Activated T-helper 2 cell treated with anti-CD3 and anti-CD28 coated beads, Interferon-gamma antibody, Interleukin-2, Interleukin-4, amounts not matched to agents 10 μg/mL and 5 μg/mL and 100 μg/mL, durations not matched to agents 14 hours and 24 hours and 36 hours (primary cell): Measurements from ENCODE around the gene CXCL8. TPM values are rescaled to one million over a fixed set of nuclear protein-coding genes. Genes with fewer than 3 reads are reported as not detected.

Experiments used
- DNase-seq: peaks from one replicate; pipeline ENCODE4 v3.0.0; 2021; ENCODE audit warnings: low spot score
- H3K27ac Mint-ChIP-seq: one replicate; pipeline ENCODE4 v1.8.0; 2021; ENCODE audit warnings: mixed read lengths
- H3K27me3 Mint-ChIP-seq: one replicate; pipeline ENCODE4 v1.8.0; 2021; ENCODE audit warnings: low read depth, mixed read lengths
- H3K36me3 Mint-ChIP-seq: one replicate; pipeline ENCODE4 v1.8.0; 2021; ENCODE audit warnings: low read depth, mixed read lengths
- H3K4me1 Mint-ChIP-seq: one replicate; pipeline ENCODE4 v1.8.0; 2021; ENCODE audit warnings: low read depth, mixed read lengths
- H3K4me3 Mint-ChIP-seq: one replicate; pipeline ENCODE4 v1.8.0; 2021; ENCODE audit warnings: low read depth, mild to moderate bottlenecking, moderate library complexity, mixed read lengths
- H3K9me3 Mint-ChIP-seq: one replicate; pipeline ENCODE4 v1.8.0; 2021; ENCODE audit warnings: mixed read lengths
- intact Hi-C: fragments of 100-400 bp; cut with micrococcal nuclease; formaldehyde crosslinking; loops from one replicate; pipeline ENCODE4 v1.15.1; 2023
- total RNA-seq: library from RNA; stranded (reverse); gene quantifications from 2 replicates; pipeline ENCODE4 v1.2.3, GENCODE V29; 2022

CXCL8 gene
- total RNA-seq, 1 donor from 2014 or later: 19.6 TPM

DNA sequence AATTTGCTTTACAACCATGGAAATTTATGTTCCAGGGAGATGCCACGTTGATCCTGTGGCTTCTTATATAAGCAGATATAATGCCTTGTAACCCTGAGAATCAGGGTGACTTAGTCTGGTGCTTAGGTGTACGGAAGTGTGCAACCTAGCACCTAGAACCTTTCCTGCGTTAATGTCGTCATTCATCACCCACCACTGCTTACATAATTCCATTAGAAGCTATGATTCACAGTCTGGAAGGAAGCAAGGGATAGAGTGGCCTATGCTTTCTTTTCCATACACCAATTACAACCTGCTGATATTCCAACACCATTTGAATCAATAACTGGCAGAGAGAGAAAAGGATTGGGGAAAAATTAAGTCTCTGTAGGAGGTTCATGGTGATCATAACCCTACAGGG is 17.3 kb upstream of the CXCL8 start:
- intact Hi-C loops: no loop called here
- Mint-ChIP-seq H3K4me1 (peaks cover 14% of the 10 kb centered on the region), H3K9me3 (no peaks in the 10 kb centered on the region), H3K27me3 (peaks cover 12% of the 10 kb centered on the region), H3K27ac (no peak overlapping the region), H3K4me3 (no peak overlapping the region), H3K36me3 (no peaks in the 10 kb centered on the region)
- no peak for DNase-seq

DNA sequence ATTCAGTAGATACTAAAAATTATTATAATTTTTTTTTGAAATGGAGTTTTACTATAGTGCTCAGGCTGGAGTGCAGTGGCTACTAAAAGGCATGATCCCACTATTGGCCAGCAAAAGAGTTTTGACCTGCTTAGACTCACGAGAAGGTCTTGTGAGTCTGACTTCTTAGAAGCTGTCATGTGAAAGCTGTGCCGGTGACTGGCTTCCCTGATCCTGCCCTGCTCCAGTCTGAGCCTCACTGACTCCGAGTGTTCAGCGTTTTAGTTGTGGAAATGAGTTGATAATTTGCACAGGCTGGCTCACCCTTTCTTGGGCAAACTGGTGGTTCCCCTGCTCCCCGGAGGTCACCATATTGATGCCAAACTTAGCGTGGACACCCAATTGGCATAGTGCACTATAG is 16.4 kb upstream of the CXCL8 start:
- intact Hi-C loops: no loop called here
- Mint-ChIP-seq H3K4me3 (no peak overlapping the region), H3K9me3 (no peaks in the 10 kb centered on the region), H3K36me3 (no peaks in the 10 kb centered on the region), H3K4me1 (peaks cover 4% of the 10 kb centered on the region), H3K27ac (no peak overlapping the region), H3K27me3 (peaks cover 12% of the 10 kb centered on the region)
- no peak for DNase-seq

DNA sequence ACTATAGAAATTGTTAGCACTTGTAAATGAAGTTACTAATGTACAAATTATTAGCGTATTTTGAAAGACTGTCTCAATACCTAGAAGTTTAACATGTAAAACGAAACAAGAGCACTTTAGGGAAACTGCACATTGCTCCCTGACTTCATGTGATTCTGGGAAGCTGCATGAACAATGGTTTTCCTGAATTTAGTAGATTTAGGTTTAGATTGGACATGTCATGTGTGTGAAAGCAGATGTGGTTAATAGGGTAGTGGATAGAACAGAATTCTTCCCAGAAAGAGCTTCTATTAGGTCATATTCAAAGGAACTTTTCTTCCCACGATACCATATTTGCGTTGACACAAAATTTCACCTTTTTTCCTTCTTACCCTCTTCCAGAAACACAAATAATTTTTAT is 14.9 kb upstream of the CXCL8 start:
- H3K9me3 Mint-ChIP-seq: no peaks in the 10 kb centered on the region
- H3K27me3 Mint-ChIP-seq: peaks cover 12% of the 10 kb centered on the region
- H3K36me3 Mint-ChIP-seq: no peaks in the 10 kb centered on the region
- no peak for DNase-seq
- H3K4me1 Mint-ChIP-seq: peaks cover 1% of the 10 kb centered on the region
- H3K4me3 Mint-ChIP-seq: no peak overlapping the region
- no peak overlapping the region for H3K27ac Mint-ChIP-seq
- intact Hi-C loops: no loop called here

DNA sequence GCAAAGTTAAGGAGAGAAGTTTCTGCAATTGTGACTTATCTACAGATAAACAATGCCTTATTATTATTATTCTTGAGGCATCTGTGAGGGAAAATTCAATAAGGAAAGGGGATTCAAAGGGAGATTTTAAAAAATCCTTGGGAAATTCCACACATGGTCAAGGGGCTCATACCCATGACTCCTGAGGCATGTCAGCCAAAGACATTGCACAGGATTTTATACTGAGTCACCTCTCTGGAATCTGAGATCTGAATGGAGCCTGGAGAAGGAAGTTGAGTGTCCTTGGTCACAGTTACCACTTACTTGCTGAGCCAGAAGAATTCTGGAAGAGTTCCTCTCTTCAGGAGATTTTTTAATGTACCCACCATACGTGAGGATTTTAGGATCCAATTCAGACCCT is 14.4 kb upstream of the CXCL8 start:
- intact Hi-C loops: no loop called here
- H3K27ac Mint-ChIP-seq: no peak overlapping the region
- DNase-seq: no peak
- peaks cover 11% of the 10 kb centered on the region for H3K27me3 Mint-ChIP-seq
- no peaks in the 10 kb centered on the region for H3K36me3 Mint-ChIP-seq
- no peak overlapping the region for H3K4me3 Mint-ChIP-seq
- peaks cover 1% of the 10 kb centered on the region for H3K4me1 Mint-ChIP-seq
- no peaks in the 10 kb centered on the region for H3K9me3 Mint-ChIP-seq

DNA sequence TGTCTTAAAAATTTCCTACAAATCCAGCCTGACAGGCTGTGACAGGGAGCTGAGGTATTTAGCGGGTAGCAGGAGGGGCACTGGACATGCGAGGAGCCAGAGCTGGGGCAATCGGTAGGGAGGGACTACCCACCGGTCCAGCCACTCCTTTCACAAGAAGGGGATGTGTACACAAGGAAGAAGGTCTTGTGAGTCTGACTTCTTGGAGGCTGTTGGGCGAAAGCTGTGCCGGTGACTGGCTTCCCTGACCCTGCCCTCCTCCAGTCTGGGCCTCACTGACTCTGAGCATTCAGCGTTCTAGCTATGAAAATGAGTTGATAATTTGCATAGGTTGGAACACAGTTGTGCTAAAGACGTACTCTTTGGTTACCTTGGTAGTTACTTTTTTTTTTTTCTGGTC is 12.7 kb upstream of the CXCL8 start:
- peaks cover 9% of the 10 kb centered on the region for H3K27me3 Mint-ChIP-seq
- H3K36me3 Mint-ChIP-seq: no peaks in the 10 kb centered on the region
- intact Hi-C loops: no loop called here
- DNase-seq: no peak
- no peak overlapping the region for H3K27ac Mint-ChIP-seq
- no peaks in the 10 kb centered on the region for H3K9me3 Mint-ChIP-seq
- H3K4me1 Mint-ChIP-seq: peaks cover 13% of the 10 kb centered on the region
- H3K4me3 Mint-ChIP-seq: no peak overlapping the region

DNA sequence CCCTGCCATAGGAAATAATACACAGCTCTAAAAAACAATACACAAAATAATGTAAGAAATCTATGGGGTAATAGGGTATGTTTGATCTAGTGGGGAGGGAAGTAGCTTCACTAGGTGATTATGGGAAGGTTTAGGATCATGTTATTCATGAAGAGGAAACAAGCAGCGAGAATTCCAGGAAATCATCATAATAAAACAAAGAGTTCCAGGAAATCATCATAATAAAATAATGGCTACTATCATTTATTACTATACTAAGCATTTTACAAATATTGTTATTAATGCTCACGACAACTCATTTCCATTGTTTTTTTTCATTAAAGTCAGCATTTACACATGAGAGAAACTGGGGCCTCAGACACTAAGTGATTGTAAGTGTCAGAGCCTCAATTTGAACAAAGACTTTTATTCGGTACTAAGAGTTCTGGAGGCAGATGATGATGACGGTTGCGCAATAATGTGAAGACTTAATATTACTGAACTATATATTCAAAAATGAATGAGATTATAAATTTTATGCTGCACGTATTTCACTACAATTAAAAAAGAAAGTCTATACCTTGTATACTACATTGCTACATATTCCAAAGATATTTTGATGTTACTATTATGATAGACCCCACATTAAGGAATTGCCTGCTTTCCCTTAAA is 12.2 kb upstream of the CXCL8 start:
- intact Hi-C loops: no loop called here
- H3K9me3 Mint-ChIP-seq: no peaks in the 10 kb centered on the region
- no peak for DNase-seq
- no peak overlapping the region for H3K27ac Mint-ChIP-seq
- no peaks in the 10 kb centered on the region for H3K36me3 Mint-ChIP-seq
- H3K4me3 Mint-ChIP-seq: no peak overlapping the region
- peaks cover 9% of the 10 kb centered on the region for H3K27me3 Mint-ChIP-seq
- peaks cover 13% of the 10 kb centered on the region for H3K4me1 Mint-ChIP-seq

DNA sequence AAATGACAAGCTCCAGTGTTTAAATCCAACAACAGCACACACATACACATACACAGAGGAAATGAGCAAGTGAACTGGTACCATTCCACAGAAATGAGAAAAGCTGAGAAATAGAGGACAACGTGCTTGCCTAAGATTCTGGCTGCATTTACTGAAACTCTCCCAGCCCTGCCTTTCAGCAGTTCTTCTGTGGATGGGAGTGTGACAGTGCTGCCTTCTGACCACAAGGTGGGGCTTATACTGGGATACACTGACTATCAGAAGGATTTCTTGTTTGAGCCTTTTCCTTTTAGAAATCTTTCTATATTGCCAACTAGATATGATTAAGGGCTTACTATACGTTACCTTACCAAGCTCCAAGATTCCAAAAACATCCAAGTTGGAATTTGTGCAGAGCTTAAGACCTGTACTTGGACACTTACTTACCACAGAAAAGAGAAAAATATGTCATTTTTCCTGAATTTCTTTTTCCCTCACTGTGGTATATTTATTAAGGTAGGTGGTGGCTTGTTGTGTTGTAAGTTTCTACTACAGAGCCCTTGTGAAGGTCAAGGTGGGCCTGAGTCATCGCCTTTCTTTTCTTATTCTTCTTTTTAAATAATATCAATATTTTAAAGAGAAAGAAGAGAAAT is 10.7 kb upstream of the CXCL8 start:
- H3K4me3 Mint-ChIP-seq: no peak overlapping the region
- H3K27me3 Mint-ChIP-seq: peaks cover 7% of the 10 kb centered on the region
- peaks cover 18% of the 10 kb centered on the region for H3K4me1 Mint-ChIP-seq
- no peaks in the 10 kb centered on the region for H3K9me3 Mint-ChIP-seq
- H3K27ac Mint-ChIP-seq: no peak overlapping the region
- no peak for DNase-seq
- no peaks in the 10 kb centered on the region for H3K36me3 Mint-ChIP-seq
- intact Hi-C loops: no loop called here

DNA sequence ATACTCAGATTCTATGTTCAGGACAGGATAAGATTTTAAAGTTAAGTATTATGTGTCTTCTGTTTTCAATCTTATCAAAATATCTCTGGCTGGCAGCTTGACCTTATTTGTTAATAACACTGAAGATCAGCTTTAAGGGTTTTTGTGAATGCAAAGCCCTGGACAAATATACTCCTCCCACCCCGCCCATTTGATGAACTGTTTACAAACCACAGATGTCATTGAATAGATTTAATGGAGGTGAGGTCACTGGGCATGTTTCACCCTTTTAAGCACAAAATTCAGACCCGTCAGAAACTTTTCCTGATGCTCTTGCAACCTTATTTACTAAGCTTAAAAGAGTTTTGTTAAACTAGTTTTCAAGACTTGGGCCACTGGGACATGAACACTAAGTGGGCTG is 10.1 kb upstream of the CXCL8 start:
- Mint-ChIP-seq H3K27ac (no peak overlapping the region), H3K9me3 (no peaks in the 10 kb centered on the region), H3K4me3 (no peak overlapping the region), H3K36me3 (no peaks in the 10 kb centered on the region), H3K4me1 (peaks cover 20% of the 10 kb centered on the region), H3K27me3 (peaks cover 7% of the 10 kb centered on the region)
- intact Hi-C loops: no loop called here
- DNase-seq: no peak

DNA sequence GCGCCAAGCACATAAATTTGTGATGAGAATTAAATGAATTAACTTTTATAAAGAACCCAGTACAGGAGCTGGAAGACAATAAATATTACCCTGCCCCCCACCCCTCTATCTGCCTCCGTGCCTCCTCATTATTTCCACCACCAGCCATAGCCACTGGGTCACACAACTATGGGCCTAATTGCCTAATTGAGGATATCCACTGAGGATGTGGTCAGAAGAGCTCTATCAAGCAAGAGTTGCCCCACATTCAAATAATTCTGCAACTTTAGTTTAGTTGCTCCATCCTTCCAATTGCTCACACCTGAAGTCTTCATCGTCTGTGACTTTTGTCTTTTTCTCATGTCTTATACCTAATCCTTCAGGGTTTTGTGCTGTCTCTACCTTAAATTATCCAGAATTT is 9.5 kb upstream of the CXCL8 start:
- Mint-ChIP-seq H3K4me1 (peaks cover 20% of the 10 kb centered on the region), H3K4me3 (no peak overlapping the region), H3K27ac (no peak overlapping the region), H3K36me3 (no peaks in the 10 kb centered on the region), H3K27me3 (peaks cover 7% of the 10 kb centered on the region), H3K9me3 (no peaks in the 10 kb centered on the region)
- intact Hi-C loops: no loop called here
- DNase-seq: no peak

DNA sequence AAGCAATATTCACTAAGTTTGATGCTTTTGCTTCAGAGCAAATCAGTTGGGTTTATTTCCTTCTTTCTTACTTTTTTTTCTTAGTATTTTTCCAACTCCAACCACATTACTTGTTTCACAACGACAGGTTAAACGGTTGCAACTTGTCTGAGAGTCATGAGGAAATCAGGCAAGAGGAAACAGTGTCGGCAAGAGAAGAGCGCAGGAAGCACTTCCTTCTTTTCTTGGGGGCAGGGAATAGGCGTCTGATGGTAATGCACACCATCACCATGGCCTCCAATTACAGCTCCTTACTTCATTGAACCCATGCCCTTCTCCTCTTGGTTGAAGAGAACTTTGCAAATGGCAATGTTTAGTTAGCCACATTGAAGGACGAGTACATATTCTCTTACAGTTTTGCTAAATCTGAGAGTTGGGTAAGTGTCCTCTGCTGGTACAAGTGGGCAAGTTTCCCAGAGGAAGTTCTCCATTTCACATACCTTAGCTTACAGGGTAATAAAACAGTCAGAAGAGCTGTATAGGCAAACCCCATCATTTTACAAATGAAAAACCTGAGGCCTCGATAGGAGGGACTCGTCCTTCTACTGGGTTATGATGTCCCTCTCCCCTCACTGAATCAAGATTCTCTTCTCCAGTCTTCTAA is 8.3 kb upstream of the CXCL8 start:
- intact Hi-C loops: no loop called here
- no peak overlapping the region for H3K4me3 Mint-ChIP-seq
- H3K27me3 Mint-ChIP-seq: no peaks in the 10 kb centered on the region
- H3K9me3 Mint-ChIP-seq: no peaks in the 10 kb centered on the region
- no peak overlapping the region for H3K27ac Mint-ChIP-seq
- DNase-seq: no peak
- H3K36me3 Mint-ChIP-seq: no peaks in the 10 kb centered on the region
- H3K4me1 Mint-ChIP-seq: peaks cover 20% of the 10 kb centered on the region

DNA sequence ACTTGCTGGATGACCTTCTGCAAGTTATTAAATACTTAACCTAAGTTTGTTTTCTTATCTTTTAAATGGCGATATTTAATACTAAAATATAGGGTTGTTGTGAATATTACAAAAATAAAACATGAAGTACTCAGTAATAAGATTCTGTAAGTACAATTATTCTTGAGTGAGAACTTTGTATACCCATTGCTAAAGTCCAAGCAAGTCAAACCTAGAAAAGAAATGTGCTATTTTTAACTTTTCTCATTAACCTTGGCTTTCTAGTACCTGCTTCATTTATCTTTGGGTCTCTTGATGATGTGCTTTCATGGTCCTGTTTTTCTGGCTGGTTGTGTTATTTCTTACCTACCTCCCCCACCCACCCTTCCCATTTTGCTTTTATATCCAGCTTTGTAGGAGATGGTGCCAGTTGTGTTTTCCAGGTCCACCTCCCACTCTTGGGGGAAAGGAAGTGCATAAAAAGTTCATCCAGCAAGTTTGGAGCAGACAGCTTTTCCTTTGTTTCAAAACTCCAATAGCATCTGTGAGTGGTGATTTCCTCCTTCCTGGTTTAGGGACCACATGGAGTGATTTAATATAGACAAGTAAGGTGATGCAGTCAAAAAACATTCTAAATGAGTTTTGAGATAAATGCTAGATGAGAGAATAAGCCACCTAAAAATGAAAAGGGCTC is 7.5 kb upstream of the CXCL8 start:
- no peaks in the 10 kb centered on the region for H3K36me3 Mint-ChIP-seq
- H3K4me1 Mint-ChIP-seq: peaks cover 20% of the 10 kb centered on the region
- intact Hi-C loops: no loop called here
- H3K27me3 Mint-ChIP-seq: no peaks in the 10 kb centered on the region
- peaks cover 4% of the 10 kb centered on the region for H3K9me3 Mint-ChIP-seq
- H3K4me3 Mint-ChIP-seq: no peak overlapping the region
- no peak overlapping the region for H3K27ac Mint-ChIP-seq
- DNase-seq: no peak

DNA sequence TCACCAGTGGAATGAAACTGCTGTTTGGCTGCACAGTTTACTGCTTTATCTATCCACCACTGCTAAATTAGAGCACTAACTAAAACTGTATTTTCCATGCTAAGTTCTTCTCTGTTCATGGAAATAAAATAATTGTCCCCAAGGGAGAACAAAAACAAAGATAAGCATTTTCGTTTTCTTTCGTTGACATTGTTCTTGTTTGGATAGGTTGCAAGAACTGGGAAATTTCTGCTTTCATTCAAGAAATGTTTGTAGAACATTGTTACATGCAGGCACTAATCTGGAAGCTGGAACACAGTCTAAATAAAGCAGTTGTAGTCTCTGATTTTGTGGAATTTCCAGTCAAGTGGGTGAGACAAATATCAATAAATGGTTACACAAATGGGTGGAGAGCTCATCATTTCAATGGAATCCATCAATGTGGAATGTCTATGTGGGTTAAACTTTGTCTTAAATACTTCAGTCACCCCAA is 5.8 kb upstream of the CXCL8 start:
- no peaks in the 10 kb centered on the region for H3K36me3 Mint-ChIP-seq
- H3K4me1 Mint-ChIP-seq: peaks cover 21% of the 10 kb centered on the region
- no peak overlapping the region for H3K4me3 Mint-ChIP-seq
- intact Hi-C loops: loop anchor here (1.0 to 5.0 kb wide), 3 partner anchors 16 to 281 kb away; no protein-coding TSS in a partner anchor
- no peak for DNase-seq
- H3K27ac Mint-ChIP-seq: no peak overlapping the region
- H3K27me3 Mint-ChIP-seq: no peaks in the 10 kb centered on the region
- peaks cover 6% of the 10 kb centered on the region for H3K9me3 Mint-ChIP-seq

DNA sequence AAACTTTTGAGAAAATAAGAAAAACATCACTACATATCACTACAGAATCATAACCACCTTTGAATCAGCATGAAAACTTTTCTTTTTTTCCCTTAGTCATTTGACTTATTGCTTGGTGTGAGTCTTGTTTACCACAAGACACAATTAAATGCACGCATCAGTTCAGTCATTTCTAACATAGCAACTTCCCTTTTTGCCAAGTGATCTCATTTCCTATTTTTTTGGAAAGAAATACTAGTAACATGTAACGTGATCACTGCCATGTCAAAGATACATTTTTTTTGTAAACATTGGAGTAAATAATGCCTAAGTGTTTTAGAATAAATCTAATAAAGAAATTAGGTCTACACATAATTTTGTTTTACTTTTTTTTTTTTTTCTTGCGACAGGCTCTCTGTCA is 5.1 kb upstream of the CXCL8 start:
- peaks cover 6% of the 10 kb centered on the region for H3K9me3 Mint-ChIP-seq
- no peak overlapping the region for H3K4me3 Mint-ChIP-seq
- DNase-seq: no peak
- H3K36me3 Mint-ChIP-seq: no peaks in the 10 kb centered on the region
- peaks cover 24% of the 10 kb centered on the region for H3K4me1 Mint-ChIP-seq
- H3K27ac Mint-ChIP-seq: no peak overlapping the region
- intact Hi-C loops: loop anchor here (1.0 to 5.0 kb wide), 3 partner anchors 16 to 280 kb away; no protein-coding TSS in a partner anchor
- no peaks in the 10 kb centered on the region for H3K27me3 Mint-ChIP-seq
